ENCODE measurements around the gene PPP2R2B. TPM values are rescaled to one million over a fixed set of nuclear protein-coding genes. Genes with fewer than 3 reads are reported as not detected.

PPP2R2B gene
- polyA plus RNA-seq, 2 of the 4 experiments (the other 2 are of a cell fraction): not detected

- Histone ChIP-seq H3K4me1 (no peaks in the 10 kb centered on the region), H3K9me3 (no peaks in the 10 kb centered on the region), H3K4me3 (no peak overlapping the region), H3K4me2 (no peak overlapping the region), H3K27ac (no peak overlapping the region)
- TF ChIP-seq ESRRA (IDR thresholded peaks at IDR 0.05; ENCODE audit: borderline replicate concordance, low read length): no peak
- TF ChIP-seq E2F6 (IDR thresholded peaks at IDR 0.05; ENCODE audit: borderline replicate concordance, low read depth): no peak
- no peak for TF ChIP-seq CHD4 (IDR thresholded peaks at IDR 0.05; ENCODE audit: borderline replicate concordance)
- TF ChIP-seq PBX3 (IDR thresholded peaks at IDR 0.05): no peak
- TF ChIP-seq MYC (IDR thresholded peaks at IDR 0.05; ENCODE audit: borderline replicate concordance, low read length): no peak
- TF ChIP-seq TP53 (CRISPR knock-in tag; IDR thresholded peaks at IDR 0.05): no peak
- no peak for TF ChIP-seq HEYL (CRISPR knock-in tag; IDR thresholded peaks at IDR 0.05)
- no peak for TF ChIP-seq RARB (CRISPR knock-in tag; IDR thresholded peaks at IDR 0.05)
- TF ChIP-seq HOXB13 (CRISPR knock-in tag; IDR thresholded peaks at IDR 0.05; ENCODE audit: low read depth): no peak
- no peak for TF ChIP-seq CHD2 (IDR thresholded peaks at IDR 0.05; ENCODE audit: low read length, partially characterized antibody)
- TF ChIP-seq NR3C1 (IDR thresholded peaks at IDR 0.05): no peak
- TF ChIP-seq HES2 (IDR thresholded peaks at IDR 0.05): no peak
- POLR2A ChIA-PET: no interaction called here
- FAIRE-seq: no peak
- 12% methylated on average over 2 of the region's 2 CpGs for WGBS (ENCODE audit: missing lambda C conversion rate)
- no peak for ATAC-seq
- CTCF ChIA-PET: interaction anchor here (0.7 kb wide), 1 partner anchor 401 kb away, joined by 3 read pairs; no protein-coding TSS in a partner anchor
- DNase-seq (ENCODE audit: low read depth in 1 of 2, low spot score in 1 of 2): no peak
Measured at GRCh38 chr5:146564007-146564762, 314.4 kb downstream of the PPP2R2B start.

GRCh38 chr5:146562461-146562860 lies 316.1 kb downstream of the PPP2R2B start:
- no peak for DNase-seq (ENCODE audit: low read depth in 1 of 2, low spot score in 1 of 2)
- WGBS (ENCODE audit: missing lambda C conversion rate): 57% methylated on average over 4 of the region's 4 CpGs
- POLR2A ChIA-PET: no interaction called here
- TF ChIP-seq RNF2 (IDR thresholded peaks at IDR 0.05; ENCODE audit: borderline replicate concordance, low read depth) (no peak), REST (IDR thresholded peaks at IDR 0.05) (no peak), ZNF302 (CRISPR knock-in tag; IDR thresholded peaks at IDR 0.05) (no peak), POLR2AphosphoS2 (conservative IDR thresholded peaks at IDR 0.05; ENCODE audit: low read length) (no peak), HOXA7 (CRISPR knock-in tag; IDR thresholded peaks at IDR 0.05) (no peak), CTCF (IDR thresholded peaks at IDR 0.05) (no peak), USF2 (IDR thresholded peaks at IDR 0.05) (no peak), ELK1 (IDR thresholded peaks at IDR 0.05; ENCODE audit: low read depth, low read length) (no peak), MAFK (IDR thresholded peaks at IDR 0.05; ENCODE audit: partially characterized antibody) (no peak), POLR2A (IDR thresholded peaks at IDR 0.05; ENCODE audit: low read length) (no peak), NFE2L2 (conservative IDR thresholded peaks at IDR 0.05; ENCODE audit: low read length) (no peak), ZFP36 (IDR thresholded peaks at IDR 0.05; ENCODE audit: borderline replicate concordance, partially characterized antibody) (no peak), TFCP2L1 (CRISPR knock-in tag; IDR thresholded peaks at IDR 0.05) (no peak), SMC3 (IDR thresholded peaks at IDR 0.05) (no peak)

More at GRCh38 chr5:146562461-146562860, 316.1 kb downstream of the PPP2R2B start:
- FAIRE-seq (no peak), ATAC-seq (no peak)
- Histone ChIP-seq H3K9me3 (no peaks in the 10 kb centered on the region), H3K4me1 (no peaks in the 10 kb centered on the region), H3K4me3 (no peak overlapping the region), H3K27ac (no peak overlapping the region), H3K4me2 (no peak overlapping the region)
- CTCF ChIA-PET: interaction anchor here (0.6 to 1.6 kb wide), 5 partner anchors 19 to 723 kb away, joined by 3 to 4 read pairs (median 3); no protein-coding TSS in a partner anchor
